ENCODE results near the gene SELPLG. TPM values are rescaled to one million over a fixed set of nuclear protein-coding genes. Genes with fewer than 3 reads are reported as not detected.

SELPLG gene
- total RNA-seq, 1 donor from 2014 or later, result 0.34 TPM

DNA sequence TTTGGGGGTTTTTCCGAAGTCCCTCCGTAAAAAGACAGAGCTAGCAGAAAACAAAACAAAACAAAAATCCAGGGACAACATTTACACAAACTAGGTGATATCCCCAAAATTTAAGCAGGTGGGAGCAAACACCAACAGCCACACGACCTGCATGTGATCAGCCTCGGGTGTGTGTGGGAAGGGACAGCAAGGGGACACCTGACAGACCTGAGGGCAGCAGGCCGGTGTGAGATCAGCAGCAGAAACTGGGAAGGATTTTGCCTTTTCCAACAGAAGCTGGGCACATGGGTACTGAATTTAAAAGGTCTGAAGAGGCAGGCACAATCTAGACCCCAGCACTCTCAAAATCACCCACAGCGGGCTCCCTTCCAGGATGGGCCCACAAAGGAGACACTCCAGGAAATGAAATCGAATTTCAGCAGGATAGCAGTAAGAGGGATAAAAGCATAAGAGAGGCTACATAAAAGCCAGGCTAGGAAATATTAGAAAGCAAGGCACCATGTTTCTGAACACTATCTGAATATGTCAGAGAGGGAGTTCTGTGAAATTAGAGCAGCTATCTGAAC is 36.5 kb upstream of the SELPLG start:
- TF ChIP-seq, protein P1, sequence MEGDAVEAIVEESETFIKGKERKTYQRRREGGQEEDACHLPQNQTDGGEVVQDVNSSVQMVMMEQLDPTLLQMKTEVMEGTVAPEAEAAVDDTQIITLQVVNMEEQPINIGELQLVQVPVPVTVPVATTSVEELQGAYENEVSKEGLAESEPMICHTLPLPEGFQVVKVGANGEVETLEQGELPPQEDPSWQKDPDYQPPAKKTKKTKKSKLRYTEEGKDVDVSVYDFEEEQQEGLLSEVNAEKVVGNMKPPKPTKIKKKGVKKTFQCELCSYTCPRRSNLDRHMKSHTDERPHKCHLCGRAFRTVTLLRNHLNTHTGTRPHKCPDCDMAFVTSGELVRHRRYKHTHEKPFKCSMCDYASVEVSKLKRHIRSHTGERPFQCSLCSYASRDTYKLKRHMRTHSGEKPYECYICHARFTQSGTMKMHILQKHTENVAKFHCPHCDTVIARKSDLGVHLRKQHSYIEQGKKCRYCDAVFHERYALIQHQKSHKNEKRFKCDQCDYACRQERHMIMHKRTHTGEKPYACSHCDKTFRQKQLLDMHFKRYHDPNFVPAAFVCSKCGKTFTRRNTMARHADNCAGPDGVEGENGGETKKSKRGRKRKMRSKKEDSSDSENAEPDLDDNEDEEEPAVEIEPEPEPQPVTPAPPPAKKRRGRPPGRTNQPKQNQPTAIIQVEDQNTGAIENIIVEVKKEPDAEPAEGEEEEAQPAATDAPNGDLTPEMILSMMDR (IDR thresholded peaks at IDR 0.05; ENCODE audit: partially characterized antibody, unreplicated experiment), result no peak
- no peak for DNase-seq
- Mint-ChIP-seq H3K27me3 (ENCODE audit: unreplicated experiment) (no peaks in the 10 kb centered on the region), H3K9me3 (ENCODE audit: unreplicated experiment) (peaks cover 5% of the 10 kb centered on the region), H3K4me3 (ENCODE audit: unreplicated experiment) (peak overlapping the region; percentile 6), H3K4me1 (ENCODE audit: low read depth, unreplicated experiment) (peaks cover 58% of the 10 kb centered on the region), H3K27ac (ENCODE audit: unreplicated experiment) (peak overlapping the region; percentile 57), H3K36me3 (ENCODE audit: unreplicated experiment) (no peaks in the 10 kb centered on the region)

DNA sequence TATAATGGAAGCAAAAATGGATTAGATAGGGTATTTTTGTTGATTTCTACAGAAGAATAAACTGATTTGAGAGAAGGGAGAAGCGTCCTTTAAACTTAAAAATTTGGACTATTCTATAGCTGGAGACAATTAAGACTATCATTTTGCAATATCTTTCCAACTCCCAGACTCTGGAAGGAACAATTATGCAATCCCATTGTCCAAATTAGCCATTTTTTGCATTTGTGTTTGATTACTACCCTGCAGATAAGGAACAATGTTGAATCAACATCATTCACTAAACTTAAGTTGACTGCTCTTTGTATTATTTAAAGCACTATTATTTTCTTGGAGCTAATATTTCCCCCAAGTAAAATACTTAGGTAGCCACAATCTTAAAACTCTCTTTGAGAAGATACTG is 34.8 kb upstream of the SELPLG start:
- no peaks in the 10 kb centered on the region for H3K27me3 Mint-ChIP-seq (ENCODE audit: unreplicated experiment)
- no peak overlapping the region for H3K4me3 Mint-ChIP-seq (ENCODE audit: unreplicated experiment)
- TF ChIP-seq, protein P1 (IDR thresholded peaks at IDR 0.05; ENCODE audit: partially characterized antibody, unreplicated experiment), result no peak
- no peak for DNase-seq
- H3K9me3 Mint-ChIP-seq (ENCODE audit: unreplicated experiment), result peaks cover 5% of the 10 kb centered on the region
- no peaks in the 10 kb centered on the region for H3K36me3 Mint-ChIP-seq (ENCODE audit: unreplicated experiment)
- no peak overlapping the region for H3K27ac Mint-ChIP-seq (ENCODE audit: unreplicated experiment)
- H3K4me1 Mint-ChIP-seq (ENCODE audit: low read depth, unreplicated experiment), result peaks cover 61% of the 10 kb centered on the region

DNA sequence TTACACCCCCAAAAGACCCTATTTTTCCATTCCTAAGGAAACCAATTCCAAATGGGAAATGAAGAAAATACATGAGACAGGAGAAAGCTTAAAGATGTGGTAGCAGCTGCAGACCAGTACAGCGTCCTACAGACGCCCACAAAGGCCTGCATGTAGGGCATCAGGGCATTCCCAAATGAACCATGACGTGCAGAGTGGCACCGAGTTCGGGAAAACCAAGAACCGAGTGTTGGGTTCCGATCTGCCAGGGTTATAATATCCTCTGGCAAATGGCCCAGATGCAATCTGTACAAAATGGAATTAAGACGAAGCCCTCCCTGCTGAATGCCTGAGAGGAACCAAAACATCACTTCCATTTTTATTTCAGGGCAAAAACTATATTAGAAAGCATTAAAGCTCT is 34.4 kb upstream of the SELPLG start:
- peaks cover 6% of the 10 kb centered on the region for H3K9me3 Mint-ChIP-seq (ENCODE audit: unreplicated experiment)
- no peak for DNase-seq
- H3K4me1 Mint-ChIP-seq (ENCODE audit: low read depth, unreplicated experiment), result peaks cover 57% of the 10 kb centered on the region
- peak overlapping the region; percentile 46 for H3K27ac Mint-ChIP-seq (ENCODE audit: unreplicated experiment)
- H3K36me3 Mint-ChIP-seq (ENCODE audit: unreplicated experiment), result no peaks in the 10 kb centered on the region
- H3K27me3 Mint-ChIP-seq (ENCODE audit: unreplicated experiment), result no peaks in the 10 kb centered on the region
- H3K4me3 Mint-ChIP-seq (ENCODE audit: unreplicated experiment), result no peak overlapping the region
- TF ChIP-seq, protein P1 (IDR thresholded peaks at IDR 0.05; ENCODE audit: partially characterized antibody, unreplicated experiment), result no peak

DNA sequence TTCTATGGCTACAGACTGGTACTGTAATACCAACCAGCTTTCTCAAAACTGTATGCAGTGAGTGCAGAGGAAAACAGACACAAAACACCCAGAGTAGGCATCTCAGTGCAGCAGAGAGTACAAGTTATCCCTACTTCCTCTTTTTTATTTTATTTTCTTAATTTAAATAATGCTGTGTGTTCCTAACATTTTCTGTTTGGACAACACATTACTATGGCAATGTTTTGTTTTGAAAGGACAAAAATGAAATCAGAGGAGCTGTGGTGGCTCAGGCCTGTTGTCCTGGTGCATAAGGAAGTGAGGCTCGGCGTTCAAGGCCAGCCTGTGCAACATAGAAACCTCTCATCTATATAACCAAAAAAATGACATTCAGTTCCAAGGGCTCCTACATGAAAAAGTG is 33.7 kb upstream of the SELPLG start:
- TF ChIP-seq, protein P1 (IDR thresholded peaks at IDR 0.05; ENCODE audit: partially characterized antibody, unreplicated experiment), result no peak
- peaks cover 56% of the 10 kb centered on the region for H3K4me1 Mint-ChIP-seq (ENCODE audit: low read depth, unreplicated experiment)
- no peaks in the 10 kb centered on the region for H3K27me3 Mint-ChIP-seq (ENCODE audit: unreplicated experiment)
- DNase-seq, result no peak
- peak overlapping the region; percentile 91 for H3K27ac Mint-ChIP-seq (ENCODE audit: unreplicated experiment)
- H3K36me3 Mint-ChIP-seq (ENCODE audit: unreplicated experiment), result no peaks in the 10 kb centered on the region
- peaks cover 6% of the 10 kb centered on the region for H3K9me3 Mint-ChIP-seq (ENCODE audit: unreplicated experiment)
- no peak overlapping the region for H3K4me3 Mint-ChIP-seq (ENCODE audit: unreplicated experiment)

DNA sequence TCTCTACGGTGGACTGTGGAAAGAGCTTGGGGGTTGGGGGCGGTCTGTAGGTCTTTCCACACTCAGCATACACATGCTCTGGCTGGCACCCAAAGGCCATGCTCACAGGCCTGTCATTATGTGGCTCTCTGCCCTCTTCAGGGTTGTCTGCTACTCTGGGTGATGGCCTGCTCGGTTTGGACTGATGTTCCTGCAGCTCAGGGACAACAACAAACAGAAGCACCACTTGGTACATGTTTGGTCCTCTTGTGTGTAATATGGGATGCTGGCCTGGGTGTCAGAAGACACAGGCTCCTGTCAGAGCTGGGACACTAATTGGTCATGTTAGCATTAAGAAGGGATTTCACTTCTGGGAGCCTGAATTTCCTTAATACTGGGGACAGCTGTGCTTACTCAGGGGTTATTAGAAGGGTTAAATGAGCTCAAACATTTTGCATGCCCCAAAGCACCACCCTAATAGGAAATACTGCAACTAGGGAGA is 32.7 kb upstream of the SELPLG start:
- H3K27me3 Mint-ChIP-seq (ENCODE audit: unreplicated experiment), result no peaks in the 10 kb centered on the region
- H3K27ac Mint-ChIP-seq (ENCODE audit: unreplicated experiment), result peak overlapping the region; percentile 91
- H3K4me3 Mint-ChIP-seq (ENCODE audit: unreplicated experiment), result no peak overlapping the region
- TF ChIP-seq, protein P1 (IDR thresholded peaks at IDR 0.05; ENCODE audit: partially characterized antibody, unreplicated experiment), result no peak
- no peak for DNase-seq
- H3K36me3 Mint-ChIP-seq (ENCODE audit: unreplicated experiment), result no peaks in the 10 kb centered on the region
- H3K9me3 Mint-ChIP-seq (ENCODE audit: unreplicated experiment), result peaks cover 6% of the 10 kb centered on the region
- H3K4me1 Mint-ChIP-seq (ENCODE audit: low read depth, unreplicated experiment), result peaks cover 52% of the 10 kb centered on the region
